CD4-positive, alpha-beta T cell treated with Interleukin-21 for 1 hour (primary cell): ENCODE measurements around the gene VAMP1.
"Not testable (repeated sequence)": the region's sequence is repeated elsewhere in the genome, so short reads cannot be mapped to it uniquely, and the experiment has no call there.

Experiments used
- DNase-seq: peaks from one replicate; pipeline ENCODE4 v3.0.0-alpha.2; 2020

Gene VAMP1

DNA sequence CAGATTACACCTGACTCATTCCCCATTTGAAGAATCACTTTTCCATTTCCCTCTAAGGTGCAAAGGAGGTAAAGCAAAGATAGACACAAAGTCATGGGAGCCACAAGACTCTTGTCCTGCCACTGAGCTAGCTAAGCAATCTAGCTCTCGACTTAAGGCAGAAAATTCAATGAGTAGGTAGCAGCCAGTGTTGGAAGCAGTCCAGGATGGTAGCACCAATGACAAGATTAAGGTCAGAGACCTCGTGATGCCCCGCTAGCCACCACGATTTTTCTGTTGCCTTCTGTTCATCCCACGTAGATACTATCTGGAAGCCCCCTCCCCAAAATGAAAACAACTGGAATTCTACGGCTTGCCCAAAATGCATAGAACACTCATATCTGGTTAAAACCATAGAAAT is 1.4 kb downstream of the VAMP1 start:
- no peak for DNase-seq

DNA sequence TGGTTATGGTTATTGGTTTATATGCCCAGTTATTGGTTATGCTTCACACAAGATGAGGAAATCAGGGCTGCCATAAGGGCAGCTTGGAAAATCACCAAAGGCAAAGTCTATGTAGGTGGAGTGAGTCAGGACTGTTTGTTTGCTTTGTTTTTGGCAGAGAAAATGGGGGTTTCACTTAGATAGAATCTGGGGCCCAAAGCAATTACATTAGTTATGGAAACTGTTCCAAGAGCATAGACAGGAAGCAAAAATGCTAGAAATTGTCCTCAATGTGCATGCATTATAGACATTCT is 2.2 kb downstream of the VAMP1 start:
- no peak for DNase-seq

DNA sequence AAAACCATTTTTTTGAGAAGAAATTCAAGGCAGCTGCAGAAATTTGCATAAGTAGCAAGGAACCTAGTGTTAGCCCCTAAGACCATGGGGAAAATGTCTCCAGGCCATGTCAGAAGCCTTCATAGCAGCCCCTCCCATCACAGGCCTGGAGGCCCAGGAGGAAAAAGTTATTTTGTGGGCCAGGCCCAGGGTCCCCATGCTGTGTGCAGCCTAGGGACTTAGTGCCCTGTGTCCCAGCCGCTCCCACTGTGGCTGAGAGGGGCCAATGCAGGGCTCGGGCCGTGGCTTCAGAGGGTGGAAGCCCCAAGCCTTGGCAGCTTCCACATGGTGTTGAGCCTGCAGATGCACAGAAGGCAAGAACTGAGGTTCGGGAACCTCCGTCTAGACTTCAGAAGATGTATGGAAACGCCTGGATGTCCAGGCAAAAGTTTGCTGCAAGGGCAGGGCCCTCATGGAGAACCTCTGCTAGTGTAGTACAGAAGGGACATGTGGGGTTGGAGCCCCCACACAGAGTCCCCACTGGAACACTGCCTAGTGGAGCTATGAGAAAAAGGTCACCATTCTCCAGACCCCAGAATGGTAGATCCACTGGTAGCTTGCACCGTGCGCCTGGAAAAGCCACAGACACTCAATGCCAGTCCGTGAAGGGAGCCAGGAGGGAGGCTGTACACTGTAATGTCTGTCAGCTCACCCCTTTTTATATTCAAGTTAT is 2.8 kb downstream of the VAMP1 start:
- DNase-seq, result not testable (repeated sequence)

DNA sequence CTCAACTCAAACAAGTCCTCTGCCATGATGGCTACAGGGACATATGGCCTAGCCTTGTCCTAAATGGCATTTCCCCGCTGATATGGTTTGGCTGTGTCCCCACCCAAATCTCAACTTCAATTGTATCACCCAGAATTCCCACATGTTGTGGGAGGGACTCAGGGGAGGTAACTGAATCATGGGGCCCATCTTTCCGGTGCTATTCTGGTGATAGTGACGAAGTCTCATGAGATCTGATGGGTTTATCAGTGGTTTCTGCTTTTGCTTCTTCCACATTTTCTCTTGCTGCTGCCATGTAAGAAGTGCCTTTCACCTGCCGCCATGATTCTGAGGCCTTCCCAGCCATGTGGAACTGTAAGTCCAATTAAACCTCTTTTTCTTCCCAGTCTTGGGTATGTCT is 3.7 kb downstream of the VAMP1 start:
- DNase-seq, result not testable (repeated sequence)

DNA sequence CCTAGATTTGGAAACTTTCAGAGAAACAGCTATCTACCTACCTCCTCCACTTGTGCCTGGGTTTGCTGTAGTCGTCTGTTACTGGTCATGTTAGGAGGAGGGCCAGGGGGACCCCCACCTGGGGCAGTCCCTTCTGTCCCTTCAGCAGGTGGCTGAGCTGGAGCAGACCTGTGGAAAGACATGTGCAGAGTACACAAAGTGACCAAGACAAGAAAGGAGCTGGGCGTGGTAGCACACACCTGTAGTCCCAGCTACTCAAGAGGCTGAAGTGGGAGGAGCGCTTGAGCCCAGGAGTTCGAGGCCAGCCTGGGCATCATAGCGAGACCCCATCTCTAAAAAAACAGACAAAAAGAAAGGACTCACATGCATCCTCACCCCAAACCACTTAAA is 4.3 kb downstream of the VAMP1 start:
- DNase-seq, result no peak

DNA sequence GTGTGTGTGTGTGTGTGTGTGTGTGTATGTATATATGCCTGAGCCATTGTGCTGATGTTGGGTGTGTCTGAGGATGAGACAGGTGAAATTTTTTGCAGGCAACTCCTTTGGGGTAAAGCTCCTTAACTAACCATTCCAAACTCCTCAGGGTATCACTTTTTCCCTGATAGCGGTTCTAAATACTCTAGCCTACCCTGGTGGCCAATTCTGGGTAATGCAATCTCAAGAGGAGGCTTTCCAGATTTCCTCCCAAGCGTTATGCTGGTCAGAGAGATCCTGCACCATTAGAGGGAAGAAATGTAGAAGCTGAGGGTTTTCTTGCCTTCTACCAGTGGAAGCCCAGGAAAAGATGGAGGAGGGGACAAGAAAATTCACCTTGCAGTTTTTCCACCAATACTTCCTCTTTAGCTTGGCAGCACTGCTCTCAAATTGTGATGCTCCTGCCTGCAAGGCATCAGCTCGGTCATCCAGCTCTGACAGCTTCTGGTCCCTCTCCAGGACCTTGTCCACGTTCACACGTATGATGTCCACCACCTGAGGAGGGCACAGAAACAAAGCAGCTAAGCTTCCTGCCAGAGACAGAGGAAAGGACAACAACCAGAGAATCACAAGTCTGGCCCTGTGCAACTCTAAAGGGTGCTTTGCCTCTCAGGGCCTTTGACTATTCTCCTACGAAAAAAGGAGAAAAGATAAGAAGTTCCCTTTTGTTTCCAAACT is 4.9 kb downstream of the VAMP1 start:
- peak; percentile 69 for DNase-seq

DNA sequence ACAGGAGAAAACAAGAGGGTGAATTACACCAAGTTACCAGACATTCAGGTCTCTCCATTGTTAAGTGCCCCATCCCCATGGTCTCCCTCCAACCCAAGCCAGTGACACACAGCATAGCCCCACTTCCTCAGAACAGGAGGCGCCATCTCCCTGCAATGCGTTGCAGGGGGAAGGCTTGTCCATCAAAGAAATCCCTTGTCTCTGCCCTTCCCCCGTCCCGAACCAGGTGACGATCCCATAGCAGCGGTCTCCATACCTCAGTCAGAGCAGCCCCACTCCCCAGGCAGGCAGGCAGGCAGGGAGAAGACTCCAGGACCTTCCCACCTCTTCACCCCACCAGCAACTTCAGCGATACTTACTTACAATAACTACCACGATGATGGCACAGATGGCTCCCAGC is 5.9 kb downstream of the VAMP1 start:
- DNase-seq, result no peak

DNA sequence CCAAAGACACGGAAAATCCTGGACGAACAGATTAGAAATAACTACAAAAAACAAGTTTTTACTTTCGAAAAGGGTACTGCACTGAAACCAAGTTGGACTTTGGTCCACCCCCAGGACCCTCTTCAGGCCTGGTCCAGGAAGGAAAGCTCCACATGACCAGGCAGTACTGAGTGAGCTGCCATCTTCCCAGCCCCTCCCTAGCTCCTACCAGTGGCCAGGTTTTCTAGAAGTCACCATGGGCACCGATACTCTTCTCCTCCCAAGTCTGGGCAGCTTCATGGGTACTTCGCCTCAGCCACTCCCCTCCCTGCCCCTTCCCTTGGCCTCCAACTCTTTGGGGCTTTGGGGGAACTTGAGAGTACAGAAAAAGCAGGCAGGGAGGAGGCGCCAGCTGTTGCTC is 6.6 kb downstream of the VAMP1 start:
- no peak for DNase-seq

DNA sequence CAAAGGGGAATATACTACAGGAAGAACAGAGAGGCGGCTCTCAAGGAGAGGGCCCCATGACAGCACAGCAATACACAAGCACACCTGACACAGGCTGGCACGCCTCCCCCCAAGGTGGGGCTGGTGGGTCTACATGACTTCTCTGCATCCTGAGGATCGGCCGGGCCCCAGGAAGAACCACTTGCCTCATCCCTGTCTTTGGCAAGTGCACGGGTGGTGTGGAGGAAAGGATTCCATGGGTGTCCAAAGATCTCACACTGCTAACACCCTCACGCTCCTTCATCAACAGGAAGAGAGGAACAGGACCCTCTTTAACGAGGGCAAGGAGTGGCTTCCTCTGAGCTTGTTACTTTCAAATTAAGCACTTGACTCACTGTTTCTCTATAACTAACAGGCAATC is 7.3 kb downstream of the VAMP1 start:
- peak; percentile 44 for DNase-seq

DNA sequence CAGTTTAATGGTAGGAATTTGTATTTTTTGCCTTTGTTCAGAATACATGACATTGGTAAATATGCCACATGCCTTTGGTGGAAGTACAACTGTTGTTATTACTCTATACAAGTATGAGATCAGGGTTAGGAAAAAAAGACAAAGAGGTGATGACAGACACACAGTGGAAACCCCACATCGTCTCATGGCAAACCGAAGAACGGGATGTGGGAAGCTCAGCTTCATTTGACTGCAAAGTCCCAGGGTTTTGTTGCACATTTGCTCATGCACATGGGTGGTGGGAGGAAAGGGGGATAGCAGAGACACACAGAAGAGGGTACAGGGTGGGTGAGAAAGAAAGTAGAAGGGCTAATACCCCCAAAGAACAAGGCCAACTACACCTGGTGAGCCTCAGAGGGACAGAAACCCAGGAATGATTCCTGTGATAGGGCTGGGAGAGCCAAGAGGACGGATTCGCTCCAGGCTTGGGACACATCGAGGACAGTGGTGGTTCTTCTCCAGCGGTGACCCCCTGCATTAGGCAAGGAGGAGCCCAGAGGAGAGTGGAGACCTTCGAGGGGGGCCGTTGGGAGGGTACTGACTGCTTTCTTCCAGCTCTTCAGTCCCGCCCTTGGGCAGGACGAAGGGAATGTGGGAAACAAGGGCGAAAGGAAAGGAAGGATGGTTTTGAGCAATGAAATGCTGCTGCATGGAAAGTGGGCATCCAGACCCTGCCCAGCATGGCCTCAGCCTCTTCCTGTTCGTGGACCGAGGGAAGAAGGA is 8.1 kb downstream of the VAMP1 start:
- DNase-seq, result no peak

DNA sequence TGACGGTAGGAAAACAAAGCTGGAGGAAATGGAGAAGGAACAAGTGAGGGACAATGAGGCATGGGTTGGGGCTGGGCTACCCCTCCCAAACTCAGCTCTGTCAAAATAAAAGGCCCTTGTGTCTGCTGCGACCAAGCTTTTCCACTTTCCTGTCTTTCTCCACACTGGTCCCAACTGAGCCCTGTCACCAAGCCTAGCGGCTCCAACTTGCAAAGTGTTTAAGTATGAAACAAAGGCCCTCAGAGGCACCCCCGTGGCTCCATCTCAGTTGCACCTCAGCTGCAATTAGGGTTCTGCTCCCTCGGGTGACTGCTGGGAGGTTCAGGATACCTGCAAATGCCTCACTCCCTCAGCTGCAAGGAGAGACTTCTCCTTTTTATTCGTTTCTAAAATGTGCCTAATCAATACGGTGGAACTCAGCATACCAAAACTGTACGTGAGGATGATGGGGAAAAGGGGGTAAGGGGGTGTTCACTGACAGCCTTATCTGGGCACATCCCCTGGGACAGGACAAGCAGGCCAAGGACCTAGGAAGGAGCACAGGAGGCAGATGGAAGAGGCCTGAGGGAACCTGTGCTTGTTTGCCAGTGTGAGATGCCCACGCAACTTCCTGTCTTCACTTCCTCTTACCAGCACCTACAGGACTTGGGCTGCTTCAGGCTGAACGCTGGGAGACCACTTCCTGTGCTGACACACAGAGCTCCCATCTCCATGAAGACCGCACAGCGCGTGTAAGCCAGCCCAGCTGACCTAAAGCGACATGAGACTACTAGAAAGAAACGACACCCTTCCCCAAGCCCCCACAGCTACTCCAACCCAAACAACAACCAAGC is 8.9 kb downstream of the VAMP1 start:
- DNase-seq, result peak; percentile 87

DNA sequence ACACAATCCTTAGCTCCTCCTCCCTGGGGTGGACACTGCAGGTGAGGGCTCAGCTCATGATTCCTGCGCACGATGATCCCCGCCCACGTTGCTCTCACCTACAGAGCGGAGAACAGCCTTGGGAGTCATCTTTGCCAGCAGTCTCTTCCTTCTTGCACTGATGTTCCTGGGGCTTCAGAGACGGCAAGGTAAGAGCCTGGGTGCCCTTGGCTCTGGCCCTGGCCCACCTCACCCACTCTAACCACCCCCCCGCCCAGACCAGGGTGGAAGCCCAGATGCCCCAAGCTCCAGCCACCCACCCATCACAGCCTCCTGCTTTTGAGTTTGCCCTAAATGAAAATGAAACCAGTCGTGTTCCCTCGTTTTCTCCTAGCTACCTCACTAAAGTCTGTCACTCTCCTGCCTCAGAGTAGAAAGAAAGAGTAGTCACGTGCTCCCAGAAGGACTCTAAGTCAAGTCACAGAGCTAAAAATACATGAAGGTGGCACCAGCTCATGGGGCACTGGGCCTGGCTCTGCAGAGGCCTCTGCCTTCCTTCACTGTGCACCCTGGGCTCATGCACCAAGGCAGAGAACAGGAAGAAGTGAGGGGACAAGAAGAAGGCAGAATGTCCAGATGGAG is 9.6 kb downstream of the VAMP1 start:
- peak; percentile 68 for DNase-seq

DNA sequence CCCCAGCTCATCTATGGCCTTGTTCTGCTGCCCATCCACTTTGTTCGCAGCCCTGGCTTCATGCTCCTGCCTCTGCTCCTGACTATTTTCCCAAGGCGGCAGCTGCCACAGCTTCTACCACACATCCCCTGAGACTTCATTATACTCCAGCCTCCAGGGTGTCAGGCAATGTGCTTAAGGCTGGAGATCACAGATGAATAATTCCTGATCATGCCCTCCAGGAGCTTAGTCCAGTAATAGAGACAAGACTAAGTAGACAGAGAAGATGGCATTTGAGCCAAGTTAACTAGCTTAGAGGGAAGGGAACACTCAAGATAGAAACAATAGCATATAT is 11.5 kb downstream of the VAMP1 start:
- no peak for DNase-seq

DNA sequence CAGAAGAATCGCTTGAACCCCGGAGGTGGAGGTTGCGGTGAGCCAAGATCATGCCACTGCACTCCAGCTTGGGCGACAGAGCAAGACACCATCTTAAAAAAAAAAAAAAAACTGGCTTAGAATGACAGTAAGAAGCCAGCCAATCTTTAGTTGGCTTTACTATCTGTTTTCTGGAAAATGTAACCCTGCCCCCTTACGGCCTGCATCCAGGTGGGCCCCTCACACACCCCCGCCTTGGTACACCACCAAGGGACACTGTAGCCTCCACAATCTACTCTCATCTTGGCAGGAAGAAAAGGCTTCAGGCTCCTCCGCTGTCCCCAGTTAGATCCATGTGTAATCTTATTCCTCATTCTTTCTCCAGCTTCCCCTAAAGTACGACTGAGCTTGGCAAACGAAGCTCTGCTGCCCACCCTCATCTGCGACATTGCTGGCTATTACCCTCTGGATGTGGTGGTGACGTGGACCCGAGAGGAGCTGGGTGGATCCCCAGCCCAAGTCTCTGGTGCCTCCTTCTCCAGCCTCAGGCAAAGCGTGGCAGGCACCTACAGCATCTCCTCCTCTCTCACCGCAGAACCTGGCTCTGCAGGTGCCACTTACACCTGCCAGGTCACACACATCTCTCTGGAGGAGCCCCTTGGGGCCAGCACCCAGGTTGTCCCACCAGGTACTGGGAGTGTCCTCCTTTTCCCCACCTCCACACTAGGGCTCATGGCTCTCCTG is 12.0 kb downstream of the VAMP1 start:
- DNase-seq, result no peak

DNA sequence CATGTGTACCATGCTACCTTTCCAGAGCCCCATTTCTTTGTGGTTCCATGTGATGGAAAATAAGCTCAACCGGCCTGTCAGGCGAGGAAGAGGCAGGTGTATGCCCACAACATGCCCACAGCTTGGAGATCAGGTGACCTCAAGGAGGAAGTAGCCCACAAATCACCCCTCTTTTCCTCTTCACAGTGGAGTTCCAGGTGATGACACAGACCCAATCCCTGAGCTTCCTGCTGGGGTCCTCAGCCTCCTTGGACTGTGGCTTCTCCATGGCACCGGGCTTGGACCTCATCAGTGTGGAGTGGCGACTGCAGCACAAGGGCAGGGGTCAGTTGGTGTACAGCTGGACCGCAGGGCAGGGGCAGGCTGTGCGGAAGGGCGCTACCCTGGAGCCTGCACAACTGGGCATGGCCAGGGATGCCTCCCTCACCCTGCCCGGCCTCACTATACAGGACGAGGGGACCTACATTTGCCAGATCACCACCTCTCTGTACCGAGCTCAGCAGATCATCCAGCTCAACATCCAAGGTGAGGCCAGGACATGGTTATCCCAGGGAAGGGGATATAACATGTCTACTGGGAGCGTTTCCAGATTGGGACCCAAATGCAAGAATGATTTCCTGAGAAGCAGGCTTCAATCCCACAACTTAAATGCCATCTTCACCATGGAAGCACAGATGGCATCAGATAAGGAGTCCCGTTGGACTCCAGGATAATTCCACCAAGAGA is 13.1 kb downstream of the VAMP1 start:
- no peak for DNase-seq

DNA sequence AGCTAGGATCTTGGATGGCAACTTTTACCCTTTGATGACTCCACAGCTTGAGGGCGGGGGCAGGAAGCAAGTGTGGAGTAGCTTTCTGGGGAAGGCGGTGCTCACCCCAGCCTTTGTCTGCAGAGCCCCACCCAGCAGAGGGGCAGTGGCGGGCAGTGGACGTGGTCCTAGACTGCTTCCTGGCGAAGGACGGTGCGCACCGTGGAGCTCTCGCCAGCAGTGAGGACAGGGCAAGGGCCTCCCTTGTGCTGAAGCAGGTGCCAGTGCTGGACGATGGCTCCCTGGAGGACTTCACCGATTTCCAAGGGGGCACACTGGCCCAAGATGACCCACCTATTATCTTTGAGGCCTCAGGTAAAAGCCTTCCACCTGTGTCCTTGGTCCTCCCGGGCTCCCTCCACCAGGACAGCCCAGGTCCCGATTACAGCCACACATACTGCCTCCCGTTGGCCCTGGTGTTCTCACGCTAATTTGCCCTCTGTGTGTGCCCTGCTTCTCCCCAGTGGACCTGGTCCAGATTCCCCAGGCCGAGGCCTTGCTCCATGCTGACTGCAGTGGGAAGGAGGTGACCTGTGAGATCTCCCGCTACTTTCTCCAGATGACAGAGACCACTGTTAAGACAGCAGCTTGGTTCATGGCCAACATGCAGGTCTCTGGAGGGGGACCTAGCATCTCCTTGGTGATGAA is 17.4 kb downstream of the VAMP1 start:
- DNase-seq, result peak; percentile 37

DNA sequence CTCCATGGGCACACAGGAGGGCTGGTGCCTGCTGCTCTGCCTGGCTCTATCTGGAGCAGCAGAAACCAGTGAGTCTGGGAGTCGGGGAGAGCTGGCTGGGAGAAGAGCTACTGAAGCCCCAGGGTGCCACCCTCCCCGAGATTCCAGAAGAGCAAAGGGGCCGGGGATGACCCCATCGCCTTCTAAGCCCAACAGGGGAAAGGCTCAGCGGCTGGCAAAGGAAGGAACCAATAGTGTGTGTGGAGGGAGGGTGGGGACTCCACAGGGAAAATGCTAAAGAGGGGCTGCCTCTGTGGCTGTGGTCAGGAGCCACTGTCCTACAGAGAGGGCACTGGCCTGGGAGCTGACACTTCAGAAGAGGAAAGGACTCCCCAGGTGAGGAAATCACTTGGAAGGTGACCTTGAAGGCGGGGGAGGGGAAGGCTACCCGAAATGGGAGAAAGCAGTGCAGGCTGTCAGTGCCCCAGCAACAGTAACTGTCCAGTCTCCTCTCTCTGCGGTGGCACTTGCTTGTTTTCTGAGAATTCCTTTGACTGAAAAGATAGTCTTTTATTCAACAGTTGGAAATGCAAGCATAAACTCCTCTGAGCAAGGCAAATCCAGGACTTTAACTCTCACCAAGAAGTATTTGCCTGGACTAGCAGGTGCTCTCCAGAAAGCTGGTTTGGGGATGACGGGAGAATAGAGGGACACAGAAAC is 18.1 kb downstream of the VAMP1 start:
- DNase-seq, result no peak

DNA sequence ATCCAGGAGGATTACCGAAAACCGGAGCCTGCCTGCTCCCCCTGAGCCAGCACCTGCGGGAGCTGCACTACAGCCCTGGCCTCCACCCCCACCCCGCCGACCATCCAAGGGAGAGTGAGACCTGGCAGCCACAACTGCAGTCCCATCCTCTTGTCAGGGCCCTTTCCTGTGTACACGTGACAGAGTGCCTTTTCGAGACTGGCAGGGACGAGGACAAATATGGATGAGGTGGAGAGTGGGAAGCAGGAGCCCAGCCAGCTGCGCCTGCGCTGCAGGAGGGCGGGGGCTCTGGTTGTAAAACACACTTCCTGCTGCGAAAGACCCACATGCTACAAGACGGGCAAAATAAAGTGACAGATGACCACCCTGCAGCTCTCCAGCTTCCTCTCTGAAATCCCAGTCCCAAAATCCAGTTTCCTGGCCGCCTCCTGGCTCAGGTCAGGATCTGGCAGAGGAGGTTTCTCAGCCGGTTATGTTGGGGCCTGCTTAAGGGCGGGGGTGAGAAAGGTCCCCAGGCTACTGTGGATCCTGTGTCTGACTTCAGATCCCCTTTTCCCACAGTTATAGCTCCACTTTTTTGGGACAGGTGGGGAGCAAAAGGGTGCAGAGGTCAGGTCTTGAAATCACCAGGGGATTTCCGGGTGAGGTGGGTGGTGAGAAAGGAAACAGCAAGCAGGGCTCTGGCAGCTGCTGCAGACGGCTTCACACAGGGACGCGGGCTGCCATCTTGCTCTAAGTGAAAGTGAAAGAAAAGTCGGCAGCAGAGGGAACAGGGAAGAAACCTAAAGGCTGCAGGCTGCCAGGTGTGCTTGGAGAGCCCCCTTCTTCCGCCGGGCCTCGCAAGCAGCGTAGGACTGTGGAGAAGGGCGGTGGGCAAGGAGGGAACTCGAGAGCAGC is 18.9 kb downstream of the VAMP1 start, which contains the start of gene TAPBPL:
Gene TAPBPL, plus strand, starts transcription at position 695 of the 897 bp plus-strand sequence. CDS start 207 bp downstream, outside the sequence.
- peak; percentile 90 for DNase-seq

DNA sequence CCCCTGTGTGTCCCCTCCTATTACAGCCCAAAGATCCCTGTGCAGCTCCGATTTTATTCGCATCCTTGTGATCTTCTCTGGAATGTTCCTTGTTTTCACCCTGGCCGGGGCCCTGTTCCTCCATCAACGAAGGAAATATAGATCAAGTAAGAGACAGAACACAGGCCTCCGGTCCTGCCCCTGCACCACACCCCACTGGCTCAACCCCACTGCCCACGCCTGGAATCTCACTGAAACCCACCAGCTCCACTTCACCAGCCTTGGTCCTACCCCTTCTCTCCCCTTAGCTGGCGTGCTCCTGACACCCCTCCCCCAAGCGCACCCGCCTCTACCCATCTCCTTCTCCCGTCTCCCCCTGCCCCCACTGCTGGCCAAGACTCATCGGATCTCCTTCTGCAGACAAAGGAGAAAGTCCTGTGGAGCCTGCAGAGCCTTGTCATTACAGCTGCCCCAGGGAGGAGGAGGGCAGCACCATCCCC is 19.6 kb downstream of the VAMP1 start:
- DNase-seq, result no peak
